ENCODE data around the gene CLDND2.

- TF ChIP-seq CTCF (IDR thresholded peaks at IDR 0.05), result no peak
- TF ChIP-seq EP300 (IDR thresholded peaks at IDR 0.05), result no peak
- no peak for TF ChIP-seq POLR2A (IDR thresholded peaks at IDR 0.05)
Measured at GRCh38 chr19:51324167-51324481, 44.7 kb downstream of the CLDND2 start.

All from tibial nerve (tissue), 4 donors.